Heart left ventricle (tissue), 13 donors: ENCODE results near the gene APLP2.

Experiments used
- POLR2A ChIP-seq, 2 donors: fragments of 450-650 bp; IDR thresholded peaks; one replicate each; pipeline ENCODE4 v1.6.1; 2017; ENCODE audit warnings: antibody characterized with exemption in 2 of 2, mild to moderate bottlenecking in 2 of 2, moderate library complexity in 2 of 2
- TF ChIP-seq, protein P1 (sequence below), 12 donors: fragments of 200-600 bp; sonication (generic) in 4 of 12; IDR thresholded peaks; one replicate each; pipeline versions ENCODE4 v1.5.0 to v1.8.0; 2018 to 2022; ENCODE audit warnings: antibody characterized with exemption in 12 of 12, mild to moderate bottlenecking in 5 of 12
- donor health status: ischemic (EF 13 %, LVEDD 7.1; RV severe dilation, severe dysfunction).
- donor health status: DM: no; HTN: yes; CAD: no.
- donor health status: DM: no; HTN: no; CAD: no.
- donor health status: ischemic (EF 25% LVEDD 6.9; RV normal size, moderate dysfunction).
- donor health status: ischemic (EF 25% LVEDD 5.7; RV mildly dilated, moderate dysfunction).
- donor health status: ischemic (EF 35%, LVEDD 5.7; RV mildly dilated, moderate dysfunction).
- donor health status: nonischemic (EF 11% LVEDD 7.7; RV severe dilation, severe dysfunction).
- donor health status: DM: yes; HTN: yes; CAD: no.
- donor health status: PGD.
- donor health status: ischemic (EF 29% LVEDD 5.4; RV normal size, mild dysfunction).
- donor health status: nonischemic (EF 23%, LVEDD 6.1; RV moderate dilation, normal function).

- TF ChIP-seq, protein P1, sequence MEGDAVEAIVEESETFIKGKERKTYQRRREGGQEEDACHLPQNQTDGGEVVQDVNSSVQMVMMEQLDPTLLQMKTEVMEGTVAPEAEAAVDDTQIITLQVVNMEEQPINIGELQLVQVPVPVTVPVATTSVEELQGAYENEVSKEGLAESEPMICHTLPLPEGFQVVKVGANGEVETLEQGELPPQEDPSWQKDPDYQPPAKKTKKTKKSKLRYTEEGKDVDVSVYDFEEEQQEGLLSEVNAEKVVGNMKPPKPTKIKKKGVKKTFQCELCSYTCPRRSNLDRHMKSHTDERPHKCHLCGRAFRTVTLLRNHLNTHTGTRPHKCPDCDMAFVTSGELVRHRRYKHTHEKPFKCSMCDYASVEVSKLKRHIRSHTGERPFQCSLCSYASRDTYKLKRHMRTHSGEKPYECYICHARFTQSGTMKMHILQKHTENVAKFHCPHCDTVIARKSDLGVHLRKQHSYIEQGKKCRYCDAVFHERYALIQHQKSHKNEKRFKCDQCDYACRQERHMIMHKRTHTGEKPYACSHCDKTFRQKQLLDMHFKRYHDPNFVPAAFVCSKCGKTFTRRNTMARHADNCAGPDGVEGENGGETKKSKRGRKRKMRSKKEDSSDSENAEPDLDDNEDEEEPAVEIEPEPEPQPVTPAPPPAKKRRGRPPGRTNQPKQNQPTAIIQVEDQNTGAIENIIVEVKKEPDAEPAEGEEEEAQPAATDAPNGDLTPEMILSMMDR (IDR thresholded peaks at IDR 0.05), result no peak
- no peak for TF ChIP-seq POLR2A (IDR thresholded peaks at IDR 0.05)
Observed at GRCh38 chr11:130144141-130144540, 74.4 kb downstream of the APLP2 start.
